ENCODE measurements around the gene GADL1. TPM values are rescaled to one million over a fixed set of nuclear protein-coding genes. Genes with fewer than 3 reads are reported as not detected.

The GADL1 gene
- total RNA-seq, 1 donor from 2014 or later = not detected

GRCh38 chr3:30681649-30682211, 212.7 kb downstream of the GADL1 start:
- intact Hi-C loops (cut with micrococcal nuclease) = loop anchor here (2.0 kb wide), 1 partner anchor 15 kb away; no protein-coding TSS in a partner anchor

GRCh38 chr3:30680789-30681648, 213.4 kb downstream of the GADL1 start:
- intact Hi-C loops (cut with micrococcal nuclease) = loop anchor here (2.0 kb wide), 1 partner anchor 14 kb away; no protein-coding TSS in a partner anchor

GRCh38 chr3:30679045-30679444, 215.4 kb downstream of the GADL1 start:
- intact Hi-C loops (cut with micrococcal nuclease) = no loop called here

DNA sequence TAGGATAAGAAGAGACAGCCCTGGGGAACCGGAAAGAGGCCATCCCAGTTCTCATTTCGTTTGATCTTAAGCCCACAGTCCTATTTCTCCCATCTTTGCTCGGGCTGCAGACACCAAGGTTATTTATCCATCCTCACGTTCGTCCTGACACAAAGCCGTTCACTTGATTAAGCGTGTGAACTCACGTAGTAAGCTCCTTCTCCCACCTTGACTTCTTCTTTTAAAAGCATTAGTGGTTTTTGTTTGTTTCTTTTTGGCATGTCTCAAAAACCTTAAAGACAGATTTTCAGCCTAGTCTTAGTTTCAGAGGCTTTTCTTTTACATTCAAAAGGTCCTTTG, 217.1 kb downstream of the GADL1 start:
- intact Hi-C loops (cut with micrococcal nuclease) = no loop called here

GRCh38 chr3:30676424-30677346, 217.8 kb downstream of the GADL1 start:
- intact Hi-C loops (cut with micrococcal nuclease) = no loop called here

Data from T-helper 2 cell treated with Interferon-gamma antibody and Interleukin-4, amounts not matched to agents 100 ng/mL and 5 ng/mL, for 36 hours (primary cell).